NCI-H345 (cell line): Measurements from ENCODE around the gene GHR.

Experiments
- DNase-seq: peaks from one replicate; lab custom pipeline; 2025; lab: John Stamatoyannopoulos, UW

GHR gene

GRCh38 chr5:42462083-42462482, 38.8 kb downstream of the GHR start:
- no peak for DNase-seq

DNA sequence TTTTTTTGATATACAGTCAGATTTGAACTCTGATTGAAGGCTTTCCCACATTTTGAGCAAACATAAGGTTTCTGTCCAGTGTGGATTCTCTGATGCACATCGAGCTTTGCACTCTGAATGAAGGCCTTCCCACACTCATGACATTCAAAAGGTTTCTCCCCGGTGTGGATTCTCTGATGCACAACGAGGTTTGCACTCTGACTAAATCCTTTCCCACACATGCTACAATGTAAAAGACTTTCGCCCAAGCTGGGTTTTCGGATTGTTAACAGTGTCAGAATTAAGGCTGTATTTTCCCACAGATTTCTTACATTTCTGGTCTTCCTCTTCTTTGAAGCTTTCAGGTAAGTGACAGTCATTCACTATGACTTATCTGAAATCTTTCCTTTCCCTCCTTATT, 44.3 kb downstream of the GHR start:
- DNase-seq, result no peak

- DNase-seq, result no peak
Measured at GRCh38 chr5:42467981-42468524, 44.8 kb downstream of the GHR start.

DNA sequence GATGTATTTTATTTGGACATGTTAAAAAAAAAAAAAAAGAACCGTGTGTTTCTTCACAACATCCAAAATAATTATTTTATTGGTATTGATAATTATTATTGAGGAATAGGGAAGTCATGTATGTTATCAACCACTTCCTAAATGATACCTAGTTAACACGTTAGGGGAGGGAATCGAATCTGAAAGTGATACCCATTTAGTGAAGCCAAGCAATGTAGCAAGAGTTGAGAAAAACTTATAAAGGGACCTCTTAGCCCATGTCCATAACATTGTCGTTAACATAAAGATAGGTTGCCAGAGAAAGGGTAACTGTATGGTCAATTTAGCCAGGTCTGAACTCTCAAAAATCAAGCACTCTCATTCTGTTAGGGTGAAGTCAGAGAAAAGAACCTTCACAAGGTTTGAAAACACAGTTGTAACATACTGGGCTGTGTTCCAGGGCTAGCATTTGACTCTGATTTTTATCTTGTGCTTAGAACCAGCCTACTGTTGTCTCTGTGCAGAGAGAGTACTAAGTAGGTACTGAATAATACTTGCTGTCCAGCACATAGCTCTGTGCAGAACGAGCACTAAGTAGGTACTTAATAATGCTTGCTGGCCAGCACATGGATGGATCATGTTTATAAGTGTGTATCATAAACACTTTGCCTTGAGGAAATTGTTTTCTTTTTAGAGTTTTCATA, 60.4 kb downstream of the GHR start:
- DNase-seq, result no peak

DNA sequence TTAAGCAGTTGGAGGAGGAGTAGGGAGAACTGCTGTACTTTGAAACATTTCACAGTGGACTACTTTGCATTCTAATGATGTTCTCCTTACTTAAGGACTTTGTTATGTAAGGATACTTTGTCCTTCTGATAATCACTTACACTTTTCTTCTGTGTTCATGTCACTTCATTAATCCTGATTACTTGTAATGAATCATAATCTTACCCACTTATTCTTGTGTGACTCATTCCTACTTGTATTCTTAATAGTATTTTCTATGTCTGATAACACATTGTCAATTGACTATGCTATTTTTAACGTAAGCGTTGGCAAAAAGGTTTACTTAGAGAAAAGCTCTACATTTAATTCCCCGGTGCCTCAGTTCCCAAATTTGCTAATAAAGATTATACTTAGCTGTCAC, 63.8 kb downstream of the GHR start:
- DNase-seq, result no peak

GRCh38 chr5:42487821-42488220, 64.6 kb downstream of the GHR start:
- DNase-seq, result no peak

DNA sequence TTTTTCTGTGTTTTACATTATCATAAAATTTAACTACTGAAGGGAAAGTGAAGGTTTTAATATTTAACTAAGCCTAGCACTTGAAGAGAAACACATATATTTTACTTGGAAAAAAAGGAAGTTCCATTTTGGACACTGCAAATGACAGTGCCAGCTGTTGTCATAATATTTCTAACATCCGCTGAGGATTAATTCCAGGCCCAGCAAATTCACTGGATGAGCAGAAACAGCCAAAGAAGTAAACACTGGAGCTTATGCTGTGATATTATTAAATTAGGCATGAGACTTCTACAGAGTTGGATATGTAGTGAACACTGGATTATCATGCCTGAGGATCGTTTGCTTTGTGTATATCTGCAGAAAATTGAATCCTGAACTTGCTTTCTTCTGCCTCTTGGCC, 67.6 kb downstream of the GHR start:
- DNase-seq, result no peak

DNA sequence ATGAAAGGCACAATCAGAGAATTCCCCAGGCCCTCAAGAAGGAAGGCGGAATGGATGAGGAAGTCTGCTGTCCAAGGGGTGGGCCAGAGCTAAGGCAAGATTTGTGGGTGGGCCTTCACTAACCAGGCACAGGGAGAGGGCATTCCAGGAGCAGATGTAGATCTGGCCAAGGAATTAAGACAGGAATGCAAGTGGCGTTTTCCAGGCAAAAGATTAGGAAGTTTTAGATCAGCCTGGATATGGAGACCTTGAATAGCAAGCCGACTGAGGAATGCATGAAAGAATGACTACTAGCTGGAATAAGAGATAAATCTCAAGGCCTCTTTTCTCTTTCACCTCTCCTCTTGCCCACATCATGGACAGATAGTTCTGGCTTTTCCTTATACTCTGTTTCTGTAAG, 68.5 kb downstream of the GHR start:
- DNase-seq, result no peak

GRCh38 chr5:42492974-42493373, 69.7 kb downstream of the GHR start:
- no peak for DNase-seq

GRCh38 chr5:42494414-42494813, 71.2 kb downstream of the GHR start:
- no peak for DNase-seq

GRCh38 chr5:42495914-42496313, 72.7 kb downstream of the GHR start:
- DNase-seq, result no peak

DNA sequence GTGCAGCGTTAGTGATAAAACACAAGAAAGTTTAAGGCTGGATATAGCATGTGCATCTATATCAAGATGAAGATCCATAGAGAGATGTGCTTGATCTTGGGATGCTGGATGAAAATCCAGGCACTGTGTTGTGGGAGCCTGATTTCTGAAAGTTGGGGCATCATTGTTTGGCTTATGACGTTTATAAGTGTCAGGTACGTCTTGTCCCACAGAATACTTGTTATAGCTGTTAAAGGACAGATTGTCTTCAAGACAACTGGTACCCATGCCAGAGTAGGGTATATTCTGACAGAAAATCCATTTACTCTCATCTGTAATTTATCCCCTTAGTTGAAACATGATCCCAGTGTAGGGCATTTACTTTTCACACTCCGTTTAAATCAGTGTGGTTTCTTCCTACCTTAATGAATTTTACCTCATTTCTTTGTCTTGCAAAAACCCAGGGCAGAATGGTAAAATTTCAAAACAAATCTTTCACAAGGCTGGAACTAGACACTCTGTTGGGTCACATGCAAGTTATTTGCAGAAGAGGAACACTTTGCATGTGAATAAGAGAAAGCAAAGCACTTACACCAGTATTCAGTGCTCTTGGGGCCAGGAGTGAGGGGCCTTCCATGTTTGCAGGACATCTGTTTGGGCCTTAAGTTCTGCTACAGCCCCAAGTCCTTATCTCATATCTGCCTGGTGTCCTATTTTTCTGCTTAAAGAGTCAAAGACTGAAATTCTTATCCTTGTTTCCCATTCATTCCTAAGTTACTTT, 73.3 kb downstream of the GHR start:
- DNase-seq, result no peak

- no peak for DNase-seq
Measured at GRCh38 chr5:42498000-42498399, 74.8 kb downstream of the GHR start.

- no peak for DNase-seq
Measured at GRCh38 chr5:42499016-42499415, 75.8 kb downstream of the GHR start.

DNA sequence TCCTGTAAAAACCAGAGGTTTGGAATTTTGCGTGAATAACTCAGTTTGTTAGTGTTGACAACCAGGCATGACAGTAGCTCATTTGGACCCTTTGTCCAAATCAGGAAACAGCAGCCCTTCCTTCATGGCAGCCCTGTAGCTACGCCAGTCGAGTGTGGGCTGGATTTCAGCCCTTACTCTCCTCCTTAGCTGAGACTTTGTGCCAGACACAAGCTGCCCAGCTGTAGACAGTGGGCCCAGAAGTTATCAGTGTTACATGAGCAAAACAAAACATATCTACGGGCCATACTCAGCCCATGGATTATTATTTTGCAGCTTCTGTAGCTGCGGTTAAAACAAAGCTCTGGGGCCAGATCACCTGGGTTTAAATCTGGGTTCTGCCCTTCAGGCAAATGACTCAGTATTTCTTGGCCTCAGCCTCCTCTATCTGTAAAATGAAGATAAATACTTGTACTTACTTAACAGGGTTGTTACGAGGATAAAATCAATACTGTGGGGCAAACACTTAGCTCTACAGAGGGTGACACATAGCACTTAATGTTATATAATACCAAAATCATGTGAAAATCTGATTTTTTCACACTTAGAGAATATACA, 76.9 kb downstream of the GHR start:
- DNase-seq, result no peak

DNA sequence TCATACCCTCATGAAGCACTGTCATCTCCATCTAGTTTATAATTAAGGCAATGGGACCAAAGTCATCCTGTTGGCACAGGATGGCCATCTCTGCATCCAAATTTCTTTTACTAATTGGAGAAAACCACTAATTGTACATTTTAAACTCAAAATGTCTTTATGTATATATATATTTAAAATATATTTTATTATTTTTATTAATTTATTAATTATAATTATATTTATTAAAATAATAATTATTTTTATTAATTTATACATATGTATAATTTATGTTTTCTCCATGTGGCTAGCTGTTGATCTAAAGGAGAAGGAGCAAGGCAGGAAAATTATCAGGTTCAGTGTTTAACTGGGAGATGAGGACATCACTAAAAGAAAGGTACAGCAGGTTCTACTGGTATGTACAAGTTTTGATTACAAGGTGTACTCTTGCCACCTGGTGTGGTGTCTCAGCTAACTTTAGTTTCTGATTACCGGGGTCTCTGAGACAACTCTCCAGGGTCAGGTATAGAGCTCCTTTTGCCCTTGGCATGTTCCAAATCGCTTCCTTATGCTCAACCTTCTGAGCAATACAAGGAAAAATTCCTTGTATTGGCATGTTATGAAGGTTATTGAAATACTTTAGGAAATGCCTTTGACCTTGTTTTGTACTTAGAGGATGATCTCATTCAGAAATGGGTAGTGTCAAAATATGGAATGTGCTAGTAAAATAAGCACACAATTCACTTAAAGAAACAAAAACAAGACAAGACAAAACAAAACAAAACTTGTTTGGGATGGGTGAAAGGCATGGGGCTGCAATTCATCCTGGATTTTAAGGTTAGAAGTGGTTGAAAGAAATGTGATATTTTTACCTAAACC, 79.6 kb downstream of the GHR start:
- DNase-seq, result no peak

GRCh38 chr5:42506662-42507061, 83.4 kb downstream of the GHR start:
- no peak for DNase-seq

DNA sequence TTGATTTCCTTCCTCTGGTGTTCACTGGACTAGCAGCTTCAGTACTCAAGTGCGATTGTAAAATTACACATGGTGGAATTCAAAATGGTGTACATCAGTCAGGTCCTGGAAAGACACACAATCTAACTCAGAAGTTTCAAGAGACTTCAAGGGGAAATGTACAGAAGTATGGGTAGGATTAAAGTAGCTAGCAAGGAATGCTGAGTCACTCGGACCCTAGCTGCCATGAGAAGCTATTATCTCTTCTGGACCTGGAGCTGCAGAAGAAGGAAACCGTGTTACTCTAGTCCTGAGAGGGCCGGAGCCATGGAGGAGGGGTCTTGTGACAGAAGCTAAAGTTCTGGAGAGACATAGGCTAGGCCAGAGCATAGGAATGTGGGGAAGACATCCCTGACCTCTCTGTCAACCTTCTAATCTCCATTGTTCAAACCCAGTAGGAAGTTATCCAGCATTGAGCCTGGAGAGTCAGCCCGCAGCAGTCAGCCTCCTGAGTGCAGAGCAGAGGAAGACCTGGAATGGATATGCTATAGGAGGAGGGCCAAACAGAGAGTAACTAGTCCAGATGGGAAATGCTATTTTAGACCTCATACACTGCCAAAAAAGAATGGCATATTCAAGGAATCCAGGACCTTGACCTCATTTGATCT, 84.3 kb downstream of the GHR start:
- DNase-seq, result no peak

GRCh38 chr5:42513246-42513645, 90.0 kb downstream of the GHR start:
- DNase-seq, result no peak

GRCh38 chr5:42514754-42515153, 91.5 kb downstream of the GHR start:
- no peak for DNase-seq

DNA sequence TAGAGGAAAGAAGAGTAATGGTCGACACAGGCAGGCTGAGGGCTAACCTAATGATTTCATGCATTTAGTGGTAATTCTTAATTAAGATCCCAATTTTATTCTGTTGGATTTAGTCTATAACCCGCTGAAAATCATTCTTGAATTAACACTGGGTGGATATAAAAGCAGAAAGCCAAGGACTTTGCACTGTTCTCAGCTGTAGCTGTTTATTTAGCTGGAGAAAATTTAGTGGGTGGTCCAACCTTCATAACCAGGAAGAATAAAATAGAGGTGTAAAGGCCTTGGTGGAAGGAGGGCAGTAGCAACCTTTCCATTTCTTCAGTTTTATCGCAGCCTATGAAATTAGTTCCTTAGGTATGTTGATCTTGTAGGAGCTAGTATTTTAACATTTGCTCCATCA, 92.3 kb downstream of the GHR start:
- no peak for DNase-seq
